Lower leg skin (tissue), 3 donors: ENCODE data around the gene C1QTNF8.

ENCODE experiments used
- POLR2A ChIP-seq, 2 donors: fragments of 450-650 bp; IDR thresholded peaks; one replicate each; pipeline ENCODE4 v1.6.1; 2016 to 2017; ENCODE audit warnings: antibody characterized with exemption in 2 of 2, mild to moderate bottlenecking in 1 of 2, moderate library complexity in 1 of 2
- TF ChIP-seq, protein P1 (sequence below), 3 donors: fragments of 450-650 bp; IDR thresholded peaks; one replicate each; pipeline ENCODE4 v1.5.1; 2016; ENCODE audit warnings: antibody characterized with exemption in 3 of 3, mild to moderate bottlenecking in 3 of 3, moderate library complexity in 2 of 3

DNA sequence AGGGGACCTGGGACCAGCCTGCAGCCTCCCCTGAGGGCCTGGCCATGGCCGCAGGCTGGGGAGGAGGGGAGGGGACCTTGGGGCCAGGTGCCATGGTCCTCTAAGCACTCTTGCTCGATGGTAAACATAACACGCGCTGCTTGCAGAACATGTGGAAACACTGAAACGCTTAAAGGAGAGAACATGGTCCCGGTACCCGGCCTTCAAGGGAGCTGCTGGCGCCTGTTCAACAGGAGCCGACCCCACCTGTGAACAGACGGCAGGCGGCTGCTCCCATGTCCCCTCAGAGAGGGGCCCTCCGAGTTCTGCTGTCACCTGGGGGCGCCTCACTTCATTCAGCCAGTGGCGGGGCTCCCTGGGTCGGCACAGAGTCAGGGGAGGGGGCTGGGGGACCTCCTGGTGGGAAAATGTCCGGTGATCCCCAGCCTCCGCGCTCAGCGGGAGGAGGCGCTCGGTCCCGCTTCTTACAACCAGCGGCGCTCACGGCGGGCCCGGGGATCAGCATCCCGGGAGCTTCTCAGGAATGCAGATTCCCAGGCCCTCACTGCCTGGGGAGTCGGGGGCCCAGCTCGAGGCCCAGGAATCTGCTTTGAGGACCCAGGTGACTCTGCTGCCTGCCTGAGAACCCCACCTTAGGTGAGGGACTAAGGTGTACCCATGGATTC lies 24.4 kb downstream of the C1QTNF8 start:
- no peak for TF ChIP-seq POLR2A (IDR thresholded peaks at IDR 0.05)
- TF ChIP-seq, protein P1, sequence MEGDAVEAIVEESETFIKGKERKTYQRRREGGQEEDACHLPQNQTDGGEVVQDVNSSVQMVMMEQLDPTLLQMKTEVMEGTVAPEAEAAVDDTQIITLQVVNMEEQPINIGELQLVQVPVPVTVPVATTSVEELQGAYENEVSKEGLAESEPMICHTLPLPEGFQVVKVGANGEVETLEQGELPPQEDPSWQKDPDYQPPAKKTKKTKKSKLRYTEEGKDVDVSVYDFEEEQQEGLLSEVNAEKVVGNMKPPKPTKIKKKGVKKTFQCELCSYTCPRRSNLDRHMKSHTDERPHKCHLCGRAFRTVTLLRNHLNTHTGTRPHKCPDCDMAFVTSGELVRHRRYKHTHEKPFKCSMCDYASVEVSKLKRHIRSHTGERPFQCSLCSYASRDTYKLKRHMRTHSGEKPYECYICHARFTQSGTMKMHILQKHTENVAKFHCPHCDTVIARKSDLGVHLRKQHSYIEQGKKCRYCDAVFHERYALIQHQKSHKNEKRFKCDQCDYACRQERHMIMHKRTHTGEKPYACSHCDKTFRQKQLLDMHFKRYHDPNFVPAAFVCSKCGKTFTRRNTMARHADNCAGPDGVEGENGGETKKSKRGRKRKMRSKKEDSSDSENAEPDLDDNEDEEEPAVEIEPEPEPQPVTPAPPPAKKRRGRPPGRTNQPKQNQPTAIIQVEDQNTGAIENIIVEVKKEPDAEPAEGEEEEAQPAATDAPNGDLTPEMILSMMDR (IDR thresholded peaks at IDR 0.05): no peak
